Measurements from ENCODE around the gene SHMT2.

- TF ChIP-seq CTCF (conservative IDR thresholded peaks at IDR 0.05) (no peak), EZH2 (IDR thresholded peaks at IDR 0.05; ENCODE audit: low read depth) (no peak)
These were observed 30.9 kb downstream of the SHMT2 start for GRCh38 chr12:57260366-57260765.

All from PC-9 (cell line).